GM18951 (cell line): ENCODE measurements around the gene PON3.

Experiments used
- POLR2A ChIP-seq: IDR thresholded peaks from 4 replicates; pipeline ENCODE4 v1.6.1; 2011; ENCODE audit warnings: mild to moderate bottlenecking; ENCODE audit not compliant: insufficient read length, insufficient read depth; ENCODE audit errors: extremely low read depth
- in situ Hi-C: fragments of 300-500 bp; cut with MboI; formaldehyde crosslinking; loops from one replicate; pipeline ENCODE4 v1.12.0; 2022; ENCODE audit warnings: low sequenced_read_pairs, mixed read lengths, inconsistent platforms; ENCODE audit not compliant: unreplicated experiment

PON3 gene

DNA sequence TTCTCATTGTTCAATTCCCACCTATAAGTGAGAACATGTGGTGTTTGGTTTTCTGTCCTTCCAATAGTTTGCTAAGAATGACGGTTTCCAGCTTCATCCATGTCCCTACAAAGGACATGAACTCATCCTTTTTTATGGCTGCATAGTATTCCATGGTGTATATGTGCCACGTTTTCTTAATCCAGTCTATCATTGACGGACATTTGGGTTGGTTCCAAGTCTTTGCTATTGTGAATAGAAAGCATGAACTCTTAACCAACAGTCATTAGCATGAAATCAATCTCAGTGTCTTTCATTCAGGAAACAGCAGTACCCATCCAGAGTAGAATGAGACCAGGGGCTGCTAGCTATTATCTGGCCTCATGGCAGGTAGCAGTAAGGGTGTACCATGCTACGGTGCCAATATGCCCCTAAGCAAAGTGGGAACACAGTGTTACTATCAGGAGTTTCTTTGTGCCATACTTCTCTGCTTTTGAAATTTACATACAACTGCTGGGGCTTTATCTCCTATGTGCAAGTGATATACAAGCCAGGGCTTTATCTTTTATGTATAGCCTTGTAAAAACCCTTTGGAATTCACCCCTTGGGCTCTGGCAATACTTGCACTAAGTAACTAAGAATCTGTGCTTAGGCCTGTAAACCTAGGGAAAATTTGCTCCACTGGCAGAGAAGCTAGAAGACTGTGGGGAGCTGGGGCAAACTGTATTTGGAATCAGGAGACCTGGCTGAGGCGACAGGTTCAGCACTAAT is 33.2 kb upstream of the PON3 start:
- TF ChIP-seq POLR2A: no peak

DNA sequence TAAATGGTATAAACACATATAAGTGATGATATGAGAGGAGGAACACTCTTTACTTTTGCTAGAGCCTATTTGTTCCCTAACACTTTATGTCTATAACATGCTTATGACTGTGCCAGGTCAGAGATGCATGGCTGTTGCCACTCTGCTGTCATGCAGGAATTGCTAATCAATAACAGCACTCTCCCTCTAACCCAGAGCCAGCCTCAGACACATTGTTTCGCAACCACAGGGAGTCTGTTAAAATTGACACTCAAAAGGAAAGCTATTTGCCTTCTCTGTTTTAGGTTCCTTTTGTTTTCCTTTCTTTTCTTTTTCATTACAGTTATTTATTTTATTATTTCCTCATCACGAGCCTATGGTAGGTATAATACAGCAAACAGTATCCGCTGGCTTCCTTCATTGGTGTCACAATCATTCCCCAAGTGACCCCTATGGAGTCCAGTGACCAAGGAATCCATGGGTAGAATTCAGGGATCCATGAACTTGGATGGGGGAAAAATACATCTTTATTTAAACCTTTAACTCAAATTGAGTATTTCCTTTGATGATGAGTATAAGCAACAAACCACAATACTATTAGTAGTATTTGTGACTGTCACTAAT is 31.8 kb upstream of the PON3 start:
- in situ Hi-C loops: no loop called here
- TF ChIP-seq POLR2A: no peak

More for the DNA sequence above, 33.2 kb upstream of the PON3 start:
- in situ Hi-C loops: no loop called here

DNA sequence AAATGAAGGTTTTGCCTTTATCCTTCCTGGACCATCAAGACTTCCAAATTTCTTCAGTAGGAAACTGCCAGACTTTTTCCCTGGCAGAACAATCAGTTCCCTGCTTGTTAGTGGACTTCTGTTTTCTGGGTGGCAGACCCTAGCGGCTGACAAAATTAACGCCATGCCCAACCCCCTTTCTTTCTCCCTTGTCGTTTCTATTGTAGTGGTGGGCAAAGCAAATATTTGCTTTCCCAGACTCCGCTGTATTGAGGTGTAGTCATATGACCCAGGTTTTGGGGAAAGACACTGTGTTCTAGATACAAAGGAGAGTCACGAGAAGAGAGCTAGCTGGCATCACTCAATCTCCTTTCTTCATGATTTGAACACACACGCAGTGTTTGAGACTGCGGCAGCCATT is 31.0 kb upstream of the PON3 start:
- in situ Hi-C loops: no loop called here
- TF ChIP-seq POLR2A: no peak

DNA sequence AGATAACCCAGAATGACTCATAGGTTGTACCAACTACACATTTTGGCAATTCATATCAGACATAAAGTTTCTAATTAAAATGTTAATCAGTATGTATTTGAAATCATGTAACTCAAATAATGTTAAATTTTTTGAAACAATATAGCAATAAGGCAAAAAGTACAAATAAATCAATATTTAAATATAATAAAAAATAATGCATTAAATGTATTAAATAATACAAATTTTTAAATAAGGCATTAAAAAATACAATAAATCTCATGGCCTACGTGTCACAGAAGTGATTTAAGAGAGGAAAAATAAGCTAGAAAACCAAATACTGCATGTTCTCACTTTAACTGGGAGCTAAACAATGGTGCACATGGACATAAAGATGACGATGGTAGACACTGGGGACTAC is 29.5 kb upstream of the PON3 start:
- in situ Hi-C loops: no loop called here
- TF ChIP-seq POLR2A: no peak

DNA sequence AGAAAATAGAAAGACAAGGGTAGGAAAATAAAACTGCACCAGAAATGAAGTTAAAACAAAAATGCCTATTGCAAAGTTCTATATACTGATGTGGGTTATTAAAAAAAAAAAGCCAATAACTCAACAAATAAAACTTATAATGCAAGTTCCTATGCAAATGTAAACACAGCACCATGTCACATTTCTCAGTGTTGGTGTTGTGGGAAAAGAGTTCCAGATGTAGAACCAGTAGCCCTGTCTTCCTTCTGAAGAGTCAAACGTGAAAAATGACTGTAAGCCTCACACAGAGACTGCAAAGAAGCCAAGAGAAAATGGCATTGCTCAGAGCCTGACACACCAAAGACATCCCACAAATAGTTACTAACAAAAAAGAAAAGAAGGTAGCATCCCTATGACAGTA is 28.5 kb upstream of the PON3 start:
- in situ Hi-C loops: no loop called here
- TF ChIP-seq POLR2A: no peak

DNA sequence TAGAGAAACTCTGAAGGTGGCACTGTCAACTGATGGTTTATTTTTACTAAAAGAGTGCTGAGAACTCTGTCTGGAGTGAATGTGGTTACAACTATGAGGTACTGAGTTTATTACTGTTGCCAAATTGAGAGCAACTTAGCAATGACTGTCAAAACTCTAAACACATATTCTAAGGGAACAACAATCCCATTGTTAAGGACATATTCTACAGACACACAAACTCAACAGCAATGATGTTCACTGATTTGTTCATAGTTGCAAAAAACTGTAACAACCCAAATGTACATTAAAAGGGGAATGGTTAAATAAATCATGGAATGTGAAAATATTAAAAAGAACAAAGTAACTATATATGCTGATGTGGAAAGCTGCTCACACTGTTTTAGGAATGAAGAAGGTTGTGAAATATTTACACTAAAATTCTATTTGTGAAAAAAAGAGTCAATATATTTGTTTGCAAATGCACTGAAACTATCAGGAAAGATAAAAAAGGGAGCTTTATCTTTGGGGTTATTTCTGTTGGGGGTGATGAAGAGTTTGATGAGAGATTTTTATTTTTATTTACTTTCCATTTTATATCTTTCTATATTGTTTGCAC is 25.8 kb upstream of the PON3 start:
- no peak for TF ChIP-seq POLR2A
- in situ Hi-C loops: no loop called here

DNA sequence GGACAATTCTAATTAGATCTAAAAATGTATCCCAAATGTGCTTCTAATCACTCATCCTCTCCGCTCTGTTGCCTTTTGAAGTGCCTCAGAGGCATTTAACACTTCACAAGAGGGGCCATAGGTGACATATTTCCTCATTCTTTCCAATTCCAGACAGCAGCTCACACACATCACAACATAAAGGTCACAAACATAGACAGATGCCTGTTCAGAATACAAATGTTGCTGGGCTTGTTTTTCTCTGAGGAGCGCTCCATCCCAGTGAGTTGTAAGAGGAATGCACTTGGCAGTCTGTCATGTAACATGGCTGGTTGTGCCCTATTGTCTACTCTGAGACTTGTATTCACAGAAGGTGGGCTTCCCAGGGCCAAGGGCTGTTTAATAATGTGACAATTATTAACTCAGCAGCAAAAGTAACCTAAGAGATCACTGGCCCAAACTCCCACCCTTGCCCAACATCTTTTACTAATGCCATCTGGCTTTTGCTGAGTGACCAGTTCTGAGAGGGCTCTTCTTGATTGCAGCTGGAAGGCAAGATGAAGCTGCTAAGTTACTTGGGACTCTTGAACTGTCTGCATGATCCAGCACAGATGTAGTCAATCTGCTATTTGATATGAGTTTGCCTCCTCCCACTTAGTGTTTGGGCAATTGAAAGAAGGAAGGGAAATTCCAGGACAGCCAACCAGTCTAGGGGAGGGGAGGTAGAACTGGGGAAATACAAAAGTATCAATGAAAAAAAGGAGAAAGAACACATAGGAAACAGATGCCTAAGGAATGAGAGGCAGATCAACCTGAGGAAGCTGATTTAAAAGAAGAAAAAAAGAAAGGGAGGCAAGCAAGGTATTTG is 25.0 kb upstream of the PON3 start:
- no peak for TF ChIP-seq POLR2A
- in situ Hi-C loops: no loop called here

DNA sequence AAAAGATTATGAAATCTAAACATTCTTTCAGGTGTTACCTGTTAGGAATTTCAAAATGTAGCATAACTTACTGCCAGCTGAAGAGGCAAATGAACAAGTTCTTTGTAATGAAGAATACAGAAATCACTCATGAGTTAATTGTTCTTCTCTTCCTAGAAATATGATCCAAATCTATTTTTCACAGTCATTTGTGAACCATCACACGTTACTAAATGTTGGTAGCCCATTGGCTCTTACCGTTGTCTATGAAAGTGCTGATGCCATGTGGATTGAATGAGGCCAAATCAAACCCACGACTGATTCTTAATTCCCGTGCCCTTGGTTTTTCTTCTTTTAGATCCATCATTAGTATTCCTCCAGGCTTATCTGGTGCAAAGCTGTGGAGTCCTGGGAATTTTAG is 15.9 kb upstream of the PON3 start:
- in situ Hi-C loops: no loop called here

DNA sequence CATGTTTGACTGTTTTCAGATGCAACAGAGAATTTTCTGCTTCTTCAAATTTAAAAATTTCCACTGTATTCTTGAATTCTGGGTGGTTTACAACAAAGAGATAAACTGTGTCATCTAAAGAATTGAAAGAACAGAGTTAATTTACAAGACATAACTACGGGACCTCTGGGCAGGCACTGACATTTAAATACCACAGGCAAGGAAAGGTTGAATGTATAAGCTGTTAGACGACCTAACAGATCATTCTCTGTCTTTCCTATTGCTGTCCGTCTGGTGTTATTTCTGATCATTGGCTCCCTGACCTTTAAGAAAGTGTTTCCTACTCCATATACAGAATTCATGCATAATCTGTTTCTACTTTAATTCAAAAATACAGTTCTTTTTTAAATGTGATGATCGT is 15.5 kb upstream of the PON3 start:
- in situ Hi-C loops: no loop called here
- no peak for TF ChIP-seq POLR2A

More for the DNA sequence above, 15.9 kb upstream of the PON3 start:
- no peak for TF ChIP-seq POLR2A

DNA sequence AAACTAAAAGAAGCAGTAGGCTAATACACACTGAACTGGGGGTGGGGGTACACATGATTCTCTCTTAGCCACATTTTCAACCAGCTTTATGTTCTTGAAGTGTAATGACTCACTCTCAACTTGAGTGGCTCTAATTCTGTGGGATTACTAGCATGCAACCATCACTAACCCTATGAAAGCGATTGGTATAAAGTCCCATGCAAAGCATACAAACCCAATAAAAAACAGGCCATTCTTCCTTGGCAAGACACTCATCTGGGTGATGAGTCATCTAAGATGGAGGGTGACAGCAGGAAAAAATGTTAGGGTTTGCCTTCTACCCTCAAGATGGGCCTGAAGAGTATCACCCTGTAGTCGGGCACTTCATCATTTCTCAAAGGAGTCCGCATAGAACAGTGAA is 14.9 kb upstream of the PON3 start:
- in situ Hi-C loops: no loop called here

DNA sequence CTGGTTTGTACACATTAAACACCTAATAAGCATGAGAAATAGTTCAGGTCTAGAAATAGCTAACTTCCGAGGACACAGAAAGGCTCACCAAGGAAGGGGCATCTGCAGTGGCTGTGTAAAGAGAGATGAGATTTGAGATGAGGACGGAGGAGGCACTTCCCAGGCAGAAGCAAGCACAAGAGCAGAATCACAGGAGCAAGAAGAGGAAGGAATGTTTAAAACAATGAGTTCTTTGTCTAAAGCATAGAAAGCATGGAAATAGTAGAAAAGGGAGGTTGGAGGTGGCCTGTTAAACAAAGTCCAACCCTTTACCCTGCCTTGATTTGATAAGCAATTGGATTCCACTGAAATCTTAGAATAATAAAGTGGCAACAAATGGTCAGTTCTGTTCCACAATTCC is 11.6 kb upstream of the PON3 start:
- in situ Hi-C loops: no loop called here
- TF ChIP-seq POLR2A: no peak

More for the DNA sequence above, 14.9 kb upstream of the PON3 start:
- TF ChIP-seq POLR2A: no peak

DNA sequence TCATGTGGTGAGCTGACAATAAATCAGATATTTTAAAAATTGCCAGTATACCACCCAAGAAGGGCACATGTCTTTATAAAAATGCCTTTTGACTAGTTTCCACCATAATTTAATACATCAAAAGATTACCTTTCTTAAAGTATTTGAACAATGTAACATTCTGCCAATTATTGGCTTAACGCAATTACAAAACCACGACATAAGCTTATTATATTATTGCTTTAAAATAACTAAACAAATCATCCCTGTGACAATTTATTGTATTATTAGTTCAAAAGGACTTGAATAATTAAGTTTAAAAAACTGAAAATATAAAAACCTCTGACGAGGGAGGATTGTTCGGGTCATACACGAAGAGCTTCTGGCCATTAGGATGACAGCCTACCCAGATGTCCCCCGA is 9.6 kb upstream of the PON3 start:
- TF ChIP-seq POLR2A: no peak
- in situ Hi-C loops: no loop called here

DNA sequence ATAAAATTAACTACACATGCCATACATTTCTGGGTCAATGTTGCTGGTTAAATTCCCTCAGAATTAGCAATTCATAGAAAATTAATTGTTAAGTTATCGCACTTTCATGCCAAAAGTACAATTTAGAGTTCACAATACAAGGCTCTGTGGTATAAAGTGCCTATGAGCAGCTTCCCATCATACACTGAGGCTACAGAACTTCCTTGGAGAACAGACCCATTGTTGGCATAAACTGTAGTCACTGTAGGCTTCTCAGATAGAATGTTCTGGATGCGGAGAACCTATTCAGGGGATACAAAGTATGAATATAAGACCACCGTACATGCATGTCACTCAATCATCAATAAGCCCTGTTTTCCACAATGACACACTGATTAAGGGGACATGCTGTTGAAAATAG is 9.0 kb upstream of the PON3 start:
- TF ChIP-seq POLR2A: no peak
- in situ Hi-C loops: no loop called here
